K562 (cell line): ENCODE results near the gene PIEZO2. TPM values are rescaled to one million over a fixed set of nuclear protein-coding genes. Genes with fewer than 3 reads are reported as not detected.

Experiments used
- ATAC-seq: fragments of 200-7000 bp; cut with Tn5 transposase; 3 replicates; pipeline ENCODE4 v1.9.1; 2020; ENCODE audit warnings: moderate library complexity
- BruUV-seq: library from RNA; stranded (reverse); fragments of 400-500 nt; replicated peaks from 2 replicates; lab custom pipeline; 2021; lab: Mats Ljungman, UMichigan
- CTCF ChIA-PET: fragments of 300-600 bp; formaldehyde crosslinking; extraction: SDS; loops from one replicate; lab custom pipeline; 2021; ENCODE audit warnings: low intra/inter-chr PET ratio; lab: Yijun Ruan, JAX
- POLR2A ChIA-PET: fragments of 300-600, 350-650 bp; sonication (Branson Sonifier 250); formaldehyde crosslinking; extraction: SDS; loops from one replicate; lab custom pipeline; 2021; ENCODE audit warnings: antibody characterized with exemption, inconsistent platforms; lab: Yijun Ruan, JAX
- DNase-seq, 4 experiments: peaks; one replicate each; pipeline versions ENCODE4 v3.0.0 to v3.0.0-alpha.2; 2011 to 2018; ENCODE audit warnings: low spot score in 3 of 4, mixed read lengths in 3 of 4; ENCODE audit errors: extremely low read depth in 1 of 4
- FAIRE-seq: peaks from 2 replicates; lab custom pipeline; 2011; peaks lifted over from hg19 to GRCh38; lab: Jason Lieb, UNC
- H2AFZ ChIP-seq: 2 replicates; pipeline ENCODE4 v1.6.0; 2011; ENCODE audit warnings: low read depth, low read length, control low read depth, inconsistent platforms
- H3K27ac ChIP-seq: fragments of 200-600 bp; 3 replicates; pipeline ENCODE4 v1.8.0; 2011; ENCODE audit warnings: low read depth, mild to moderate bottlenecking, control low read depth, inconsistent platforms, low read length, moderate library complexity, mixed read lengths; ENCODE audit errors: extremely low read depth
- H3K27me3 ChIP-seq, 2 experiments: fragments of 300-600 bp in 1 of 2; 2 replicates in 1 of 2; 3 replicates in 1 of 2; pipeline versions ENCODE4 v1.6.0 to v1.8.0; 2011; ENCODE audit warnings: inconsistent platforms in 2 of 2, low read length in 2 of 2, mild to moderate bottlenecking in 1 of 2, mixed read lengths in 1 of 2, moderate library complexity in 1 of 2; ENCODE audit not compliant: control insufficient read depth in 2 of 2, insufficient read depth in 2 of 2
- H3K36me3 ChIP-seq: fragments of 300-600 bp; 3 replicates; pipeline ENCODE4 v1.8.0; 2011; ENCODE audit warnings: mild to moderate bottlenecking, low read length, inconsistent platforms; ENCODE audit not compliant: control insufficient read depth, insufficient read depth
- H3K4me1 ChIP-seq, 2 experiments: fragments of 200-600 bp in 1 of 2; replicated peaks in 1 of 2; 2 replicates in 1 of 2; 3 replicates in 1 of 2; pipeline versions ENCODE4 v1.5.1 to v1.8.0; 2011; ENCODE audit warnings: inconsistent platforms in 2 of 2, low read length in 2 of 2, mild to moderate bottlenecking in 1 of 2, mixed read lengths in 1 of 2, moderate library complexity in 1 of 2; ENCODE audit not compliant: control insufficient read depth in 2 of 2, insufficient read depth in 2 of 2
- H3K4me2 ChIP-seq: 2 replicates; pipeline ENCODE4 v1.6.1; 2011; ENCODE audit warnings: low read length, control low read depth, inconsistent platforms, mixed read lengths; ENCODE audit not compliant: insufficient read depth
- H3K4me3 ChIP-seq: fragments of 200-600 bp; sonication (generic), shearing (Covaris generic); 2 replicates; pipeline ENCODE4 v1.5.1; 2016; ENCODE audit warnings: control low read depth, inconsistent platforms
- H3K79me2 ChIP-seq: fragments of 200-600 bp; 3 replicates; pipeline ENCODE4 v1.8.0; 2011; ENCODE audit warnings: low read length, inconsistent platforms; ENCODE audit not compliant: control insufficient read depth, insufficient read depth
- H3K9ac ChIP-seq, 2 experiments: 2 replicates each; pipeline versions ENCODE4 v1.6.0 to v1.6.1; 2011; ENCODE audit warnings: low read depth in 2 of 2, low read length in 2 of 2, control low read depth in 1 of 2, inconsistent platforms in 1 of 2, mild to moderate bottlenecking in 1 of 2, mixed read lengths in 1 of 2; ENCODE audit not compliant: insufficient read depth in 1 of 2
- H3K9me1 ChIP-seq: one replicate; pipeline ENCODE4 v1.6.0; 2011; ENCODE audit warnings: inconsistent platforms, mild to moderate bottlenecking, low read length, moderate library complexity; ENCODE audit not compliant: control insufficient read depth, insufficient read depth
- H3K9me3 ChIP-seq: replicated peaks from 2 replicates; pipeline ENCODE4 v1.5.1; 2011; ENCODE audit warnings: low read depth, low read length, inconsistent platforms; ENCODE audit not compliant: control insufficient read depth, insufficient read depth
- H4K20me1 ChIP-seq: replicated peaks from 2 replicates; pipeline ENCODE4 v1.6.1; 2011; ENCODE audit warnings: low read length, inconsistent platforms, mixed read lengths; ENCODE audit not compliant: control insufficient read depth, insufficient read depth
- BMI1 ChIP-seq: fragments of 150-350 bp; IDR thresholded peaks from 2 replicates; pipeline ENCODE4 v1.6.1; 2014; ENCODE audit warnings: low read length
- KLF1 ChIP-seq: fragments of 450-650 bp; IDR thresholded peaks from 2 replicates; pipeline ENCODE4 v1.6.1; 2016; ENCODE audit warnings: missing genetic modification characterization, missing compliant biosample characterization
- KLF16 ChIP-seq: IDR thresholded peaks from 2 replicates; pipeline ENCODE4 v1.6.1; 2016; ENCODE audit warnings: antibody characterized with exemption
- MTA1 ChIP-seq: fragments of 450-650 bp; IDR thresholded peaks from 2 replicates; pipeline ENCODE4 v1.6.1; 2017; ENCODE audit warnings: borderline replicate concordance
- PHB ChIP-seq: fragments of 250-450 bp; sonication (Bioruptor Pico); IDR thresholded peaks from 2 replicates; pipeline ENCODE4 v1.5.0; 2021
- PRDM10 ChIP-seq: fragments of 450-650 bp; IDR thresholded peaks from 2 replicates; pipeline ENCODE4 v1.6.1; 2018; ENCODE audit not compliant: partially characterized antibody
- STAG1 ChIP-seq: sonication (generic); formaldehyde crosslinking; IDR thresholded peaks from 2 replicates; pipeline ENCODE4 v1.5.0; 2020; ENCODE audit warnings: missing genetic modification reagents, borderline replicate concordance
- TBL1XR1 ChIP-seq, 2 experiments: IDR thresholded peaks; 2 replicates each; pipeline ENCODE4 v1.6.1; 2012; ENCODE audit warnings: improper control_type of control experiment in 2 of 2, low read length in 2 of 2, mild to moderate bottlenecking in 1 of 2
- ZBTB34 ChIP-seq: fragments of 250-450 bp; sonication (Bioruptor Pico); IDR thresholded peaks from 2 replicates; pipeline ENCODE4 v1.8.0; 2021; ENCODE audit warnings: mild to moderate bottlenecking, moderate library complexity
- ZNF76 ChIP-seq: fragments of 250-450 bp; sonication (Bioruptor Pico); IDR thresholded peaks from 2 replicates; pipeline ENCODE4 v1.4.0; 2020; ENCODE audit warnings: mild to moderate bottlenecking, moderate library complexity, borderline replicate concordance
- WGBS: fragments of 100-300 bp; shearing (Covaris generic); methylation state at CpG from one replicate; pipeline ENCODE4 v1.1.6; 2016; ENCODE audit warnings: low coverage, mixed read lengths; ENCODE audit not compliant: insufficient coverage; ENCODE audit errors: missing lambda C conversion rate; 5-methylcytosine and 5-hydroxymethylcytosine counted together
- in situ Hi-C: fragments of 300-500 bp; cut with MboI; formaldehyde crosslinking; loops from 4 replicates; pipeline ENCODE4 v1.15.0; 2018; ENCODE audit warnings: inconsistent platforms, mixed read lengths
- intact Hi-C: fragments of 100-400 bp; cut with micrococcal nuclease; formaldehyde crosslinking; loops from 2 replicates; pipeline ENCODE4 v1.14.2; 2022
- polyA plus RNA-seq, 8 experiments: library from polyadenylated mRNA; depleted of rRNA in 4 of 8; stranded (reverse) in 5 of 8; unstranded in 3 of 8; fragments of >200 nt; fragmentation: Nextera tagmentation in 2 of 8; fragmentation: Illumina TruSeq in 1 of 8; extraction: Ambion mirVana in 2 of 8; extraction: Trizol in 1 of 8; gene quantifications; 2 replicates each; pipeline versions ENCODE4 v1.2.1 to v1.2.3, GENCODE V29; 2011 to 2014; ENCODE audit warnings: inconsistent platforms in 1 of 8, missing spikeins in 1 of 8
- total RNA-seq, 7 experiments: library from RNA; depleted of rRNA in 6 of 7; stranded (reverse); fragments of >200 nt in 6 of 7; fragmentation: Illumina TruSeq in 2 of 7; extraction: Trizol in 2 of 7; gene quantifications; 2 replicates each; pipeline versions ENCODE4 v1.2.1 to v1.2.3, GENCODE V29; 2011 to 2021; ENCODE audit warnings: low replicate concordance in 1 of 7

The PIEZO2 gene
- total and polyA plus RNA-seq, 9 of the 15 experiments (the other 6 are each of a cell fraction or from before 2014, with no cell fraction given): 0.54 to 4.1 (median 2.0) TPM

DNA sequence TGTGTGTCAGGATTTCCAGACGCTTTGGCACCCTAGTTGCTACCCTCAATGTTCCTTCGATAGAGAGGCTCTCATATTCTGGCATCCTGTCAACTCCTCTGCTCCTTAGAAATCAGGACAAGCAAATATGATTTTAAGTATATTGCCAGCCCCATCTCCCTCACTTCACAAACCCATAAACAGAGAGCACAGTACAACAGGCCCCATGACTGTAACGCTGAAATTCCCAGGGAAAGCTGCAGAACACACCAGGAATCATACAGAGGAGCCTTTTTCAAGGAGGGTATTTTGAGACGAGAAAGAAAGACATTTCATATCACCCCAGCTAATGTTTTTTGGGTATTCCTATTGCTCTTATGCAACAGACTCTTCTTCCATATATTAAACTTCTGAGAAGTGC lies 460.6 kb downstream of the PIEZO2 start:
- Histone ChIP-seq H3K27me3 (peaks cover 34 to 44% of the 10 kb centered on the region in 2 experiments; a peak in 4 of 5 replicates), H4K20me1 (no peaks in the 10 kb centered on the region; the same call in 1 of the 2 replicates), H3K4me3 (no peak overlapping the region), H3K9me1 (no peaks in the 10 kb centered on the region), H2AFZ (no peak overlapping the region), H3K4me2 (no peak overlapping the region), H3K79me2 (no peaks in the 10 kb centered on the region), H3K4me1 (no peaks in the 10 kb centered on the region), H3K27ac (no peak overlapping the region), H3K9me3 (no peaks in the 10 kb centered on the region), H3K9ac (no peak overlapping the region), H3K36me3 (no peaks in the 10 kb centered on the region)
- intact Hi-C loops: no loop called here
- CTCF ChIA-PET: no interaction called here
- no peak for TF ChIP-seq KLF1 (tag)
- TF ChIP-seq ZBTB34 (CRISPR knock-in tag): no peak
- no peak for TF ChIP-seq PHB (CRISPR knock-in tag)
- TF ChIP-seq ZNF76: no peak
- TF ChIP-seq BMI1: no peak
- TF ChIP-seq MTA1: no peak
- TF ChIP-seq STAG1 (CRISPR knock-in tag): no peak
- no peak for TF ChIP-seq TBL1XR1 (IDR thresholded peaks at IDR 0.05; ENCODE audit: low read length in 2 of 2)
- no peak for TF ChIP-seq KLF16
- TF ChIP-seq PRDM10: no peak
- DNase-seq: no peak
- in situ Hi-C loops: no loop called here
- POLR2A ChIA-PET: no interaction called here
- FAIRE-seq: no peak
- 0% methylated on average over 4 of the region's 4 CpGs for WGBS
- BruUV-seq: no TSS peak
- no peak for ATAC-seq
